Activated CD4-positive, alpha-beta T cell treated with anti-CD3 and anti-CD28 coated beads, Interleukin-2, Interleukin-4, amounts not matched to agents 100 ng/mL and 50 ng/mL, durations not matched to agents 16 hours and 8 hours (primary cell): ENCODE measurements around the gene PRKCE.
"Not testable (repeated sequence)": the region's sequence is repeated elsewhere in the genome, so short reads cannot be mapped to it uniquely, and the experiment has no call there.

Experiments used
- DNase-seq: peaks from one replicate; pipeline ENCODE4 v3.0.0-alpha.2; 2020; ENCODE audit warnings: low spot score

The PRKCE gene

GRCh38 chr2:46194856-46195255, 543.4 kb downstream of the PRKCE start:
- DNase-seq, result no peak

- DNase-seq, result no peak
Measured at GRCh38 chr2:46195819-46196218, 544.3 kb downstream of the PRKCE start.

- DNase-seq, result no peak
Measured at GRCh38 chr2:46196871-46197462, 545.5 kb downstream of the PRKCE start.

GRCh38 chr2:46197672-46198071, 546.2 kb downstream of the PRKCE start:
- no peak for DNase-seq

GRCh38 chr2:46198164-46198883, 546.8 kb downstream of the PRKCE start:
- no peak for DNase-seq

GRCh38 chr2:46198966-46199365, 547.5 kb downstream of the PRKCE start:
- DNase-seq, result no peak

- no peak for DNase-seq
Measured at GRCh38 chr2:46200100-46200690, 548.7 kb downstream of the PRKCE start.

GRCh38 chr2:46200861-46201605, 549.6 kb downstream of the PRKCE start:
- DNase-seq, result no peak

- no peak for DNase-seq
Measured at GRCh38 chr2:46202453-46202852, 551.0 kb downstream of the PRKCE start.

GRCh38 chr2:46202987-46203386, 551.5 kb downstream of the PRKCE start:
- no peak for DNase-seq

- not testable (repeated sequence) for DNase-seq
Measured at GRCh38 chr2:46203636-46204035, 552.2 kb downstream of the PRKCE start.

- no peak for DNase-seq
Measured at GRCh38 chr2:46207591-46207990, 556.1 kb downstream of the PRKCE start.

GRCh38 chr2:46208766-46209165, 557.3 kb downstream of the PRKCE start:
- no peak for DNase-seq

GRCh38 chr2:46210063-46210462, 558.6 kb downstream of the PRKCE start:
- DNase-seq, result no peak

- no peak for DNase-seq
Measured at GRCh38 chr2:46211461-46211860, 560.0 kb downstream of the PRKCE start.

GRCh38 chr2:46213906-46214305, 562.4 kb downstream of the PRKCE start:
- no peak for DNase-seq

- DNase-seq, result no peak
Measured at GRCh38 chr2:46216213-46216612, 564.7 kb downstream of the PRKCE start.

GRCh38 chr2:46223514-46223913, 572.0 kb downstream of the PRKCE start:
- DNase-seq, result not testable (repeated sequence)

GRCh38 chr2:46225150-46225625, 573.7 kb downstream of the PRKCE start:
- no peak for DNase-seq

GRCh38 chr2:46225730-46226129, 574.3 kb downstream of the PRKCE start:
- DNase-seq, result no peak

GRCh38 chr2:46226620-46227019, 575.1 kb downstream of the PRKCE start:
- no peak for DNase-seq

GRCh38 chr2:46227022-46227421, 575.5 kb downstream of the PRKCE start:
- DNase-seq, result no peak
